ENCODE data around the gene MAN2A2.
"Not testable (repeated sequence)": the region's sequence is repeated elsewhere in the genome, so short reads cannot be mapped to it uniquely, and the experiment has no call there.

MAN2A2 gene

GRCh38 chr15:90872486-90873184 lies 30.5 kb upstream of the MAN2A2 start:
- Histone ChIP-seq H3K4me3 (ENCODE audit: low read depth, low read length) (peak overlapping the region; percentile 67), H3K4me1 (ENCODE audit: control insufficient read depth, insufficient read depth, low read length) (peaks cover 39% of the 10 kb centered on the region), H3K36me3 (ENCODE audit: control insufficient read depth, insufficient read depth, low read length) (peaks cover 17% of the 10 kb centered on the region), H3K27me3 (ENCODE audit: control insufficient read depth, insufficient read depth, low read length) (no peaks in the 10 kb centered on the region), H3K9me3 (ENCODE audit: control insufficient read depth, insufficient read depth, low read length) (no peaks in the 10 kb centered on the region), H3K9ac (ENCODE audit: low read depth, low read length) (peak overlapping the region; percentile 54)

- Histone ChIP-seq H3K9ac (ENCODE audit: low read depth, low read length) (peak overlapping the region; percentile 47), H3K4me3 (ENCODE audit: low read depth, low read length) (no peak overlapping the region)
Measured at GRCh38 chr15:90873488-90873997, 29.6 kb upstream of the MAN2A2 start.

GRCh38 chr15:90873998-90874605 lies 29.0 kb upstream of the MAN2A2 start:
- H3K4me1 ChIP-seq (ENCODE audit: control insufficient read depth, insufficient read depth, low read length): peaks cover 30% of the 10 kb centered on the region
- no peaks in the 10 kb centered on the region for H3K27me3 ChIP-seq (ENCODE audit: control insufficient read depth, insufficient read depth, low read length)
- H3K9me3 ChIP-seq (ENCODE audit: control insufficient read depth, insufficient read depth, low read length): no peaks in the 10 kb centered on the region
- no peak overlapping the region for H3K4me3 ChIP-seq (ENCODE audit: low read depth, low read length)
- H3K36me3 ChIP-seq (ENCODE audit: control insufficient read depth, insufficient read depth, low read length): peaks cover 30% of the 10 kb centered on the region
- H3K9ac ChIP-seq (ENCODE audit: low read depth, low read length): peak overlapping the region; percentile 47

More at GRCh38 chr15:90873488-90873997, 29.6 kb upstream of the MAN2A2 start:
- Histone ChIP-seq H3K36me3 (ENCODE audit: control insufficient read depth, insufficient read depth, low read length) (peaks cover 24% of the 10 kb centered on the region), H3K9me3 (ENCODE audit: control insufficient read depth, insufficient read depth, low read length) (no peaks in the 10 kb centered on the region), H3K27me3 (ENCODE audit: control insufficient read depth, insufficient read depth, low read length) (no peaks in the 10 kb centered on the region), H3K4me1 (ENCODE audit: control insufficient read depth, insufficient read depth, low read length) (peaks cover 35% of the 10 kb centered on the region)

GRCh38 chr15:90874986-90875385 lies 28.1 kb upstream of the MAN2A2 start:
- H3K27me3 ChIP-seq (ENCODE audit: control insufficient read depth, insufficient read depth, low read length); H3K9me3 ChIP-seq (ENCODE audit: control insufficient read depth, insufficient read depth, low read length); H3K4me3 ChIP-seq (ENCODE audit: low read depth, low read length); H3K9ac ChIP-seq (ENCODE audit: low read depth, low read length): not testable (repeated sequence)
- peaks cover 23% of the 10 kb centered on the region for H3K4me1 ChIP-seq (ENCODE audit: control insufficient read depth, insufficient read depth, low read length)
- peaks cover 37% of the 10 kb centered on the region for H3K36me3 ChIP-seq (ENCODE audit: control insufficient read depth, insufficient read depth, low read length)

- Histone ChIP-seq H3K36me3 (ENCODE audit: control insufficient read depth, insufficient read depth, low read length) (peaks cover 43% of the 10 kb centered on the region), H3K27me3 (ENCODE audit: control insufficient read depth, insufficient read depth, low read length) (no peaks in the 10 kb centered on the region), H3K9ac (ENCODE audit: low read depth, low read length) (no peak overlapping the region), H3K4me1 (ENCODE audit: control insufficient read depth, insufficient read depth, low read length) (peaks cover 17% of the 10 kb centered on the region), H3K9me3 (ENCODE audit: control insufficient read depth, insufficient read depth, low read length) (no peaks in the 10 kb centered on the region), H3K4me3 (ENCODE audit: low read depth, low read length) (no peak overlapping the region)
Measured at GRCh38 chr15:90875549-90875981, 27.5 kb upstream of the MAN2A2 start.

- H3K4me3 ChIP-seq (ENCODE audit: low read depth, low read length): no peak overlapping the region
- H3K4me1 ChIP-seq (ENCODE audit: control insufficient read depth, insufficient read depth, low read length): peaks cover 16% of the 10 kb centered on the region
- no peaks in the 10 kb centered on the region for H3K9me3 ChIP-seq (ENCODE audit: control insufficient read depth, insufficient read depth, low read length)
- H3K27me3 ChIP-seq (ENCODE audit: control insufficient read depth, insufficient read depth, low read length): no peaks in the 10 kb centered on the region
- peaks cover 48% of the 10 kb centered on the region for H3K36me3 ChIP-seq (ENCODE audit: control insufficient read depth, insufficient read depth, low read length)
- H3K9ac ChIP-seq (ENCODE audit: low read depth, low read length): no peak overlapping the region
Measured at GRCh38 chr15:90876046-90876445, 27.1 kb upstream of the MAN2A2 start.

GRCh38 chr15:90876512-90877170 lies 26.5 kb upstream of the MAN2A2 start:
- H3K27me3 ChIP-seq (ENCODE audit: control insufficient read depth, insufficient read depth, low read length): no peaks in the 10 kb centered on the region
- H3K9ac ChIP-seq (ENCODE audit: low read depth, low read length): no peak overlapping the region
- peaks cover 53% of the 10 kb centered on the region for H3K36me3 ChIP-seq (ENCODE audit: control insufficient read depth, insufficient read depth, low read length)
- H3K4me1 ChIP-seq (ENCODE audit: control insufficient read depth, insufficient read depth, low read length): peaks cover 16% of the 10 kb centered on the region
- H3K4me3 ChIP-seq (ENCODE audit: low read depth, low read length): no peak overlapping the region
- no peaks in the 10 kb centered on the region for H3K9me3 ChIP-seq (ENCODE audit: control insufficient read depth, insufficient read depth, low read length)

GRCh38 chr15:90877315-90877714 lies 25.8 kb upstream of the MAN2A2 start:
- no peaks in the 10 kb centered on the region for H3K9me3 ChIP-seq (ENCODE audit: control insufficient read depth, insufficient read depth, low read length)
- H3K27me3 ChIP-seq (ENCODE audit: control insufficient read depth, insufficient read depth, low read length): no peaks in the 10 kb centered on the region
- no peak overlapping the region for H3K9ac ChIP-seq (ENCODE audit: low read depth, low read length)
- H3K36me3 ChIP-seq (ENCODE audit: control insufficient read depth, insufficient read depth, low read length): peaks cover 58% of the 10 kb centered on the region
- H3K4me3 ChIP-seq (ENCODE audit: low read depth, low read length): no peak overlapping the region
- H3K4me1 ChIP-seq (ENCODE audit: control insufficient read depth, insufficient read depth, low read length): peaks cover 14% of the 10 kb centered on the region

GRCh38 chr15:90877996-90878395 lies 25.1 kb upstream of the MAN2A2 start:
- peaks cover 9% of the 10 kb centered on the region for H3K4me1 ChIP-seq (ENCODE audit: control insufficient read depth, insufficient read depth, low read length)
- H3K27me3 ChIP-seq (ENCODE audit: control insufficient read depth, insufficient read depth, low read length): no peaks in the 10 kb centered on the region
- H3K9ac ChIP-seq (ENCODE audit: low read depth, low read length): no peak overlapping the region
- no peaks in the 10 kb centered on the region for H3K9me3 ChIP-seq (ENCODE audit: control insufficient read depth, insufficient read depth, low read length)
- H3K4me3 ChIP-seq (ENCODE audit: low read depth, low read length): no peak overlapping the region
- H3K36me3 ChIP-seq (ENCODE audit: control insufficient read depth, insufficient read depth, low read length): peaks cover 59% of the 10 kb centered on the region

- Histone ChIP-seq H3K36me3 (ENCODE audit: control insufficient read depth, insufficient read depth, low read length) (peaks cover 59% of the 10 kb centered on the region), H3K4me3 (ENCODE audit: low read depth, low read length) (no peak overlapping the region), H3K9ac (ENCODE audit: low read depth, low read length) (no peak overlapping the region), H3K9me3 (ENCODE audit: control insufficient read depth, insufficient read depth, low read length) (no peaks in the 10 kb centered on the region), H3K27me3 (ENCODE audit: control insufficient read depth, insufficient read depth, low read length) (no peaks in the 10 kb centered on the region), H3K4me1 (ENCODE audit: control insufficient read depth, insufficient read depth, low read length) (peaks cover 6% of the 10 kb centered on the region)
Measured at GRCh38 chr15:90878660-90879059, 24.4 kb upstream of the MAN2A2 start.

- peaks cover 59% of the 10 kb centered on the region for H3K36me3 ChIP-seq (ENCODE audit: control insufficient read depth, insufficient read depth, low read length)
- H3K9ac ChIP-seq (ENCODE audit: low read depth, low read length): no peak overlapping the region
- no peaks in the 10 kb centered on the region for H3K9me3 ChIP-seq (ENCODE audit: control insufficient read depth, insufficient read depth, low read length)
- no peak overlapping the region for H3K4me3 ChIP-seq (ENCODE audit: low read depth, low read length)
- H3K4me1 ChIP-seq (ENCODE audit: control insufficient read depth, insufficient read depth, low read length): peaks cover 2% of the 10 kb centered on the region
- no peaks in the 10 kb centered on the region for H3K27me3 ChIP-seq (ENCODE audit: control insufficient read depth, insufficient read depth, low read length)
Measured at GRCh38 chr15:90879730-90880366, 23.3 kb upstream of the MAN2A2 start.
